Measurements from ENCODE around the gene KHDRBS2. TPM values are rescaled to one million over a fixed set of nuclear protein-coding genes. Genes with fewer than 3 reads are reported as not detected.
A peak's percentile ranks its signal among the peaks of the same experiment; 100 is the strongest.

Gene KHDRBS2
- total and polyA plus RNA-seq, 7 donors, result 0.16 to 0.69 (median 0.36) TPM; not detected in 2

GRCh38 chr6:61835237-61835636 lies 450.8 kb downstream of the KHDRBS2 start:
- Histone ChIP-seq H3K36me3 (no peaks in the 10 kb centered on the region), H3K27me3 (no peaks in the 10 kb centered on the region), H3K27ac (no peak overlapping the region), H3K4me1 (no peaks in the 10 kb centered on the region), H3K4me3 (no peak overlapping the region), H3K9me3 (no peaks in the 10 kb centered on the region)
- TF ChIP-seq POLR2A (IDR thresholded peaks at IDR 0.05), result no peak
- no peak for TF ChIP-seq POLR2AphosphoS5 (IDR thresholded peaks at IDR 0.05)
- TF ChIP-seq, protein P1, sequence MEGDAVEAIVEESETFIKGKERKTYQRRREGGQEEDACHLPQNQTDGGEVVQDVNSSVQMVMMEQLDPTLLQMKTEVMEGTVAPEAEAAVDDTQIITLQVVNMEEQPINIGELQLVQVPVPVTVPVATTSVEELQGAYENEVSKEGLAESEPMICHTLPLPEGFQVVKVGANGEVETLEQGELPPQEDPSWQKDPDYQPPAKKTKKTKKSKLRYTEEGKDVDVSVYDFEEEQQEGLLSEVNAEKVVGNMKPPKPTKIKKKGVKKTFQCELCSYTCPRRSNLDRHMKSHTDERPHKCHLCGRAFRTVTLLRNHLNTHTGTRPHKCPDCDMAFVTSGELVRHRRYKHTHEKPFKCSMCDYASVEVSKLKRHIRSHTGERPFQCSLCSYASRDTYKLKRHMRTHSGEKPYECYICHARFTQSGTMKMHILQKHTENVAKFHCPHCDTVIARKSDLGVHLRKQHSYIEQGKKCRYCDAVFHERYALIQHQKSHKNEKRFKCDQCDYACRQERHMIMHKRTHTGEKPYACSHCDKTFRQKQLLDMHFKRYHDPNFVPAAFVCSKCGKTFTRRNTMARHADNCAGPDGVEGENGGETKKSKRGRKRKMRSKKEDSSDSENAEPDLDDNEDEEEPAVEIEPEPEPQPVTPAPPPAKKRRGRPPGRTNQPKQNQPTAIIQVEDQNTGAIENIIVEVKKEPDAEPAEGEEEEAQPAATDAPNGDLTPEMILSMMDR (IDR thresholded peaks at IDR 0.05), result no peak
- no peak for TF ChIP-seq EP300 (IDR thresholded peaks at IDR 0.05)
- DNase-seq, result no peak
- intact Hi-C loops (cut with DNase I), result no loop called here
- WGBS, 2 donors, result 81 to 82% methylated on average over 2 of the region's 2 CpGs

- intact Hi-C loops (cut with DNase I), result no loop called here
- Histone ChIP-seq H3K4me3 (no peak overlapping the region), H3K4me1 (no peaks in the 10 kb centered on the region), H3K27ac (no peak overlapping the region), H3K9me3 (no peaks in the 10 kb centered on the region), H3K36me3 (no peaks in the 10 kb centered on the region), H3K27me3 (no peaks in the 10 kb centered on the region)
- 74 to 81% methylated on average over 2 of the region's 2 CpGs for WGBS, 2 donors
- DNase-seq, result no peak
- TF ChIP-seq POLR2AphosphoS5 (IDR thresholded peaks at IDR 0.05), result no peak
- no peak for TF ChIP-seq POLR2A (IDR thresholded peaks at IDR 0.05)
Observed at GRCh38 chr6:61833176-61833755, 452.8 kb downstream of the KHDRBS2 start.

- DNase-seq, result no peak
- H3K27ac ChIP-seq, result no peak overlapping the region
- no peak for TF ChIP-seq POLR2AphosphoS5 (IDR thresholded peaks at IDR 0.05)
- no peak for TF ChIP-seq POLR2A (IDR thresholded peaks at IDR 0.05)
- TF ChIP-seq EP300 (IDR thresholded peaks at IDR 0.05), result no peak
- TF ChIP-seq, protein P1 (IDR thresholded peaks at IDR 0.05), result no peak
- no peaks in the 10 kb centered on the region for H3K9me3 ChIP-seq
- 90 to 92% methylated on average over 2 of the region's 2 CpGs for WGBS, 2 donors
- H3K4me1 ChIP-seq, result no peaks in the 10 kb centered on the region
- H3K36me3 ChIP-seq, result no peaks in the 10 kb centered on the region
- intact Hi-C loops (cut with DNase I), result no loop called here
- H3K27me3 ChIP-seq, result no peaks in the 10 kb centered on the region
- H3K4me3 ChIP-seq, result no peak overlapping the region
Observed at GRCh38 chr6:61817716-61818115, 468.3 kb downstream of the KHDRBS2 start.

DNA sequence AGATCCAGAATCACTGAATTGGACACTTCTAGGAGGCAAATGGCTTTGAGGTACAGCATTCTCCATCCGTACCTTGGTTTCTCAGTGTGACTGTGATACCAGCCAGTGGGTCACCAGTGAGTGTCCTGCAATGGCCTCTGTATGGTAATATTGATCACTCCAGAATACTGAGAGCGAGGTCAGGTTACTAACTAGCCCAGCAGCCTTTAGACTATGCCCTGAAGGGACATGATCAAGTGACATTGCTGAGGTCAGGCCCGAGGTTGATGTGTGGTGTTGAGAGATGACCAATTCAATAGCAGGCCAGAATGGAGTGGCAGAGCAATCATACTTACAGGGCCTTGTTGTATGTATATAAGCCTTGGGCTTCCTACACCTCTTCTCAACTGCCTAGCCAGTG lies 476.0 kb downstream of the KHDRBS2 start:
- intact Hi-C loops (cut with DNase I), result no loop called here
- no peak overlapping the region for H3K4me3 ChIP-seq
- WGBS, 2 donors, result 75 to 86% methylated on average over 3 of the region's 3 CpGs
- H3K9me3 ChIP-seq, result peaks cover 0 to 2% (median 0%) of the 10 kb centered on the region in 4 donors
- TF ChIP-seq EP300 (IDR thresholded peaks at IDR 0.05) (no peak), POLR2AphosphoS5 (IDR thresholded peaks at IDR 0.05) (no peak), POLR2A (IDR thresholded peaks at IDR 0.05) (no peak)
- TF ChIP-seq, protein P1 (IDR thresholded peaks at IDR 0.05), result no peak
- H3K4me1 ChIP-seq, result no peaks in the 10 kb centered on the region
- H3K27ac ChIP-seq, result no peak overlapping the region
- no peaks in the 10 kb centered on the region for H3K27me3 ChIP-seq
- no peaks in the 10 kb centered on the region for H3K36me3 ChIP-seq
- no peak for DNase-seq

DNA sequence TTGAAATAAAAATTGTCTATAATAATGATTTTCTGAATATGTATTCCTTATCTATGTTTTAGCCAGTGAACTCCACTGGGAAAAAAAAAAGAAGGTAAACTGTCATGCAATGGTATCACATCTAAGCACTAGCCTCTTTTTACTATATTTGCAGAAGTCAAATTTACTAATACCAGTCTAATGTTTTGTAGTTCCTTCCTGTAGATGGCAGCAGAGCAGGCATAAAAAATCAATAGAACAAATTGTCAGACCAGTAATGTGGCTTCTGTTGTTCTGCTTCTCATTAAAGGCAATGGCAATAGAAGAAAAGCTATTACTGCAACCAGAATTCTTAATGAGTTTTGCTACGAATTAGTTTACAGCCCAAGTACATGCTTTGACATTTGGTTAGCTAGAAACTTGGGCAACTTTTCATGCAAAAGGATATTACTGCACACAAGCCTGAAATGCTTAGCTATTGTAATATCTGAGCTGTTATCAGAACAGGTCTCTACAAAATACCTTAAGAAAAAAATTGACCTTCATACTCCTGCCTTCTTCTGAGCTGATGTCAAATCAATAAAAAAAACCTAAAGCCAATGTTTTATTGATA lies 476.9 kb downstream of the KHDRBS2 start:
- TF ChIP-seq EP300 (IDR thresholded peaks at IDR 0.05) (no peak), POLR2AphosphoS5 (IDR thresholded peaks at IDR 0.05) (no peak)
- TF ChIP-seq, protein P1 (IDR thresholded peaks at IDR 0.05), result peak in 1 of 4 experiments; percentile 21
- Histone ChIP-seq H3K4me1 (no peaks in the 10 kb centered on the region), H3K36me3 (no peaks in the 10 kb centered on the region), H3K4me3 (no peak overlapping the region), H3K27ac (no peak overlapping the region), H3K9me3 (peaks cover 0 to 3% (median 0%) of the 10 kb centered on the region in 4 donors), H3K27me3 (no peaks in the 10 kb centered on the region)
- DNase-seq, result no peak
- intact Hi-C loops (cut with DNase I), result no loop called here
- 4 to 25% methylated on average over 1 of the region's 1 CpG for WGBS, 2 donors
